Measurements from ENCODE around the gene CFAP90.

Gene CFAP90

GRCh38 chr5:7852542-7852941 lies 1.6 kb upstream of the CFAP90 start:
- no peak overlapping the region for H3K4me2 ChIP-seq
- no peak overlapping the region for H2AFZ ChIP-seq (ENCODE audit: low read depth)
- no peak overlapping the region for H3K27ac ChIP-seq

GRCh38 chr5:7851617-7852289 lies 820 bp upstream of the CFAP90 start:
- TF ChIP-seq CTCF (conservative IDR thresholded peaks at IDR 0.05; ENCODE audit: low read depth, low read length): no peak
- peaks cover 8% of the 10 kb centered on the region for H3K4me1 ChIP-seq (ENCODE audit: low read depth, poor library complexity, severe bottlenecking)
- H4K20me1 ChIP-seq (ENCODE audit: insufficient read depth): no peaks in the 10 kb centered on the region
- no peak overlapping the region for H3K27ac ChIP-seq
- H3K4me3 ChIP-seq (IDR thresholded peaks at IDR 0.05; ENCODE audit: insufficient read depth, low read depth, low read length): no peak overlapping the region
- no peak overlapping the region for H3K4me2 ChIP-seq
- H3K9ac ChIP-seq: no peak overlapping the region
- H3K36me3 ChIP-seq (ENCODE audit: insufficient read depth): no peaks in the 10 kb centered on the region
- H3K79me2 ChIP-seq (ENCODE audit: insufficient read depth, low read depth): no peaks in the 10 kb centered on the region
- H3K27me3 ChIP-seq (ENCODE audit: insufficient read depth, low read depth): no peaks in the 10 kb centered on the region
- no peak overlapping the region; the same call in 1 of the 2 replicates for H2AFZ ChIP-seq (ENCODE audit: low read depth)

More at GRCh38 chr5:7852542-7852941, 1.6 kb upstream of the CFAP90 start:
- no peaks in the 10 kb centered on the region for H3K36me3 ChIP-seq (ENCODE audit: insufficient read depth)
- no peaks in the 10 kb centered on the region for H3K27me3 ChIP-seq (ENCODE audit: insufficient read depth, low read depth)
- no peak overlapping the region for H3K9ac ChIP-seq
- TF ChIP-seq CTCF (conservative IDR thresholded peaks at IDR 0.05; ENCODE audit: low read depth, low read length): no peak
- peaks cover 16% of the 10 kb centered on the region for H3K4me1 ChIP-seq (ENCODE audit: low read depth, poor library complexity, severe bottlenecking)
- H4K20me1 ChIP-seq (ENCODE audit: insufficient read depth): no peaks in the 10 kb centered on the region
- H3K4me3 ChIP-seq (IDR thresholded peaks at IDR 0.05; ENCODE audit: insufficient read depth, low read depth, low read length): no peak overlapping the region
- H3K79me2 ChIP-seq (ENCODE audit: insufficient read depth, low read depth): no peaks in the 10 kb centered on the region

DNA sequence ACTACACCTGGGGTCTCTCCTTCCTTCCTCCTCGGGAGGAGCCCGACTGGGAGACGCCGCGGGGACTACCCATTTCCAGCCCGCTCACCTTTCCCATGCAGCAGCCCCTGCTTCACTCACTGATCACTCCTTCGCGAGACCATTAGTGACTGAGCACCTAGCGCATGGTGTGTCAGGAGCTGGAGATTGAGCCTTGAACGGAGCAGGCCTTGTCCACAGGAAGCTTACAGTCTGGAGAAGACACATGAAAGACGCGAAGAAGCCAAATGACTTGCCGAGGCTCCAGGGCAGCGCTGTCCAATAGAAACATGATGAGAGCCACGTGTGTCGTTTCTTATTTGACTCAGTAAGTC lies 283 bp upstream of the CFAP90 start:
- no peaks in the 10 kb centered on the region for H3K27me3 ChIP-seq (ENCODE audit: insufficient read depth, low read depth)
- H3K4me2 ChIP-seq: no peak overlapping the region
- H3K4me3 ChIP-seq (IDR thresholded peaks at IDR 0.05; ENCODE audit: insufficient read depth, low read depth, low read length): no peak overlapping the region
- H2AFZ ChIP-seq (ENCODE audit: low read depth): no peak overlapping the region
- peaks cover 3% of the 10 kb centered on the region for H3K4me1 ChIP-seq (ENCODE audit: low read depth, poor library complexity, severe bottlenecking)
- H4K20me1 ChIP-seq (ENCODE audit: insufficient read depth): no peaks in the 10 kb centered on the region
- H3K79me2 ChIP-seq (ENCODE audit: insufficient read depth, low read depth): no peaks in the 10 kb centered on the region
- no peak overlapping the region for H3K27ac ChIP-seq
- no peaks in the 10 kb centered on the region for H3K36me3 ChIP-seq (ENCODE audit: insufficient read depth)
- TF ChIP-seq CTCF (conservative IDR thresholded peaks at IDR 0.05; ENCODE audit: low read depth, low read length): no peak
- H3K9ac ChIP-seq: no peak overlapping the region

- H3K79me2 ChIP-seq (ENCODE audit: insufficient read depth, low read depth): no peaks in the 10 kb centered on the region
- no peak overlapping the region for H3K9ac ChIP-seq
- H3K4me3 ChIP-seq (IDR thresholded peaks at IDR 0.05; ENCODE audit: insufficient read depth, low read depth, low read length): no peak overlapping the region
- H3K27me3 ChIP-seq (ENCODE audit: insufficient read depth, low read depth): no peaks in the 10 kb centered on the region
- H3K4me2 ChIP-seq: no peak overlapping the region
- no peak overlapping the region for H2AFZ ChIP-seq (ENCODE audit: low read depth)
- no peaks in the 10 kb centered on the region for H3K36me3 ChIP-seq (ENCODE audit: insufficient read depth)
- TF ChIP-seq CTCF (conservative IDR thresholded peaks at IDR 0.05; ENCODE audit: low read depth, low read length): no peak
- no peak overlapping the region for H3K27ac ChIP-seq
- peaks cover 3% of the 10 kb centered on the region for H3K4me1 ChIP-seq (ENCODE audit: low read depth, poor library complexity, severe bottlenecking)
- H4K20me1 ChIP-seq (ENCODE audit: insufficient read depth): no peaks in the 10 kb centered on the region
These were observed 1.1 kb downstream of the CFAP90 start for GRCh38 chr5:7849681-7850394.

Measured in KMS-11 (cell line).